PC-3 (cell line): Measurements from ENCODE around the gene SERPINA12. TPM values are rescaled to one million over a fixed set of nuclear protein-coding genes. Genes with fewer than 3 reads are reported as not detected.

Source experiments
- ATAC-seq: fragments of 200-7000 bp; cut with Tn5 transposase; 2 replicates; pipeline ENCODE4 v1.9.1; 2020; ENCODE audit warnings: mild to moderate bottlenecking, moderate library complexity
- BruUV-seq: library from RNA; stranded (reverse); fragments of 400-500 nt; replicated peaks from 2 replicates; lab custom pipeline; 2021; lab: Mats Ljungman, UMichigan
- CTCF ChIA-PET: fragments of 300-600 bp; sonication (Branson Sonifier 250); formaldehyde crosslinking; loops from one replicate; lab custom pipeline; 2022; ENCODE audit warnings: antibody characterized with exemption; lab: Charles Lee
- POLR2A ChIA-PET: fragments of 300-600 bp; sonication (Branson Sonifier 250); formaldehyde crosslinking; loops from one replicate; lab custom pipeline; 2022; ENCODE audit warnings: antibody characterized with exemption; ENCODE audit not compliant: unreplicated experiment; lab: Charles Lee
- DNase-seq: peaks from one replicate; pipeline ENCODE4 v3.0.0-alpha.2; 2015
- H2AFZ ChIP-seq: fragments of 300-600 bp; sonication (generic); 2 replicates; pipeline ENCODE4 v1.6.0; 2016; ENCODE audit warnings: antibody characterized with exemption, low read length
- H3F3A ChIP-seq: fragments of 300-600 bp; sonication (generic); one replicate; pipeline ENCODE4 v1.6.0; 2017; ENCODE audit warnings: antibody characterized with exemption, low read length, control low read depth, mild to moderate bottlenecking; ENCODE audit not compliant: unreplicated experiment
- H3K27ac ChIP-seq: fragments of 300-600 bp; sonication (generic); 2 replicates; pipeline ENCODE4 v1.5.1; 2016; ENCODE audit warnings: mild to moderate bottlenecking, low read length
- H3K27me3 ChIP-seq: fragments of 300-600 bp; sonication (generic); 2 replicates; pipeline ENCODE4 v1.6.1; 2016; ENCODE audit warnings: low read length, mixed read lengths
- H3K36me3 ChIP-seq: fragments of 300-600 bp; sonication (generic); 2 replicates; pipeline ENCODE4 v1.6.1; 2016; ENCODE audit warnings: low read depth, mixed run types, low read length, mixed read lengths
- H3K4me1 ChIP-seq: fragments of 300-600 bp; sonication (generic); 2 replicates; pipeline ENCODE4 v1.5.1; 2016; ENCODE audit warnings: low read length; ENCODE audit not compliant: insufficient read depth
- H3K4me2 ChIP-seq: fragments of 300-600 bp; sonication (generic); 2 replicates; pipeline ENCODE4 v1.6.0; 2016; ENCODE audit warnings: low read length
- H3K4me3 ChIP-seq: fragments of 300-600 bp; sonication (generic); 2 replicates; pipeline ENCODE4 v1.5.1; 2016; ENCODE audit warnings: mild to moderate bottlenecking, low read length, mixed read lengths
- H3K79me2 ChIP-seq: fragments of 300-600 bp; sonication (generic); 2 replicates; pipeline ENCODE4 v1.6.1; 2017; ENCODE audit warnings: low read length, mixed read lengths
- H3K9ac ChIP-seq: fragments of 300-600 bp; sonication (generic); 2 replicates; pipeline ENCODE4 v1.6.0; 2016; ENCODE audit warnings: mild to moderate bottlenecking, low read length
- H3K9me2 ChIP-seq: fragments of 300-600 bp; sonication (generic); replicated peaks from 2 replicates; pipeline ENCODE4 v1.6.1; 2016; ENCODE audit warnings: mixed run types, low read length, mixed read lengths
- H3K9me3 ChIP-seq: fragments of 300-600 bp; sonication (generic); 2 replicates; pipeline ENCODE4 v1.6.1; 2016; ENCODE audit warnings: low read length, mixed read lengths
- H4K20me1 ChIP-seq: fragments of 300-600 bp; sonication (generic); 2 replicates; pipeline ENCODE4 v1.6.1; 2016; ENCODE audit warnings: low read length, mixed read lengths
- EZH2 ChIP-seq: fragments of 300-600 bp; sonication (generic); IDR thresholded peaks from one replicate; pipeline ENCODE4 v1.6.1; 2017; ENCODE audit warnings: antibody characterized with exemption, mild to moderate bottlenecking, low read length; ENCODE audit not compliant: unreplicated experiment
- EZH2phosphoT487 ChIP-seq: fragments of 300-600 bp; sonication (generic); IDR thresholded peaks from 2 replicates; pipeline ENCODE4 v1.6.1; 2018; ENCODE audit warnings: mild to moderate bottlenecking, antibody characterized with exemption, low read length, borderline replicate concordance
- intact Hi-C: fragments of 100-400 bp; cut with micrococcal nuclease; formaldehyde crosslinking; loops from 2 replicates; pipeline ENCODE4 v1.9.0; 2023
- total RNA-seq: library from RNA; depleted of rRNA; stranded (reverse); fragments of >200 nt; gene quantifications from 2 replicates; pipeline ENCODE4 v1.2.3, GENCODE V29; 2014
- TF ChIP-seq, protein P1 (sequence below): fragments of 300-600 bp; sonication (generic); conservative IDR thresholded peaks from 2 replicates; pipeline ENCODE4 v1.5.1; 2017; ENCODE audit warnings: antibody characterized with exemption, low read depth, mild to moderate bottlenecking, low read length

Gene SERPINA12
- total RNA-seq, 1 experiment from 2014 or later: not detected

DNA sequence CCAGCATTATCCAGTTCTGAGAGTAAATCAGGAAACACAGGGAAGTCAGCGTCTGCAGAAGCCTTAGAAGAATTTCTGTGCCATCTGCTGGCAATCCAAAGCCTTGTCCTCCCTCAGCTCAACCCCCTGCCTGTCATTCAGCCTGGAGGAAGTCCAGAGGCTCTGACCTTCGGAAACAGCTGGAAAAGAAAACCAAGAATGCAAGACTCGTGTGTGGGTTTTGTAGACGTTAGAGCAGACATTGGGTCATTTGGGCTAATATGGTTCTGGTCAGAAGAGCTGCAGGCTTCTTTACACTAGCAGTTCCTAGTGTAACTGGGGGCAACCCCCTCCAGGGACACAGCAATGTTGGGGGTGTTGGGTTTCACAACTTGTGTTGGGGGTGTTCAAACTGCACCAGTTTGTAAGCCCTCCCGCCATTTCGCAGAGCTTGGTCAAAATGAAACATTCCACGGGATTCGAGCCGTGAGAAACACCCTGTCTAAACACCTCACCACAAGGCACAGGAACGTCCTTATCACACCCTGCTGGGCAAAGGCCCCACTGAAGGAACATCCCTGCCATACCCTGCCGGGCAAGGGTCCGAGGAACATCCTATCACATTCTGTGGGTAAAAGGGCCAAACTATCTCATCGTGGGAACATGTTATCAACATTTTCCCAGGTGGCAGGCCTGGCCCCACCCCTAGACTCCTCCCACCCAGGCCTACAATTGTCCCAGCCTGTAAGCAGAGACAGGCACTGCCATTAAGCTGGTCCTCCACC, 30.9 kb upstream of the SERPINA12 start:
- POLR2A ChIA-PET: no interaction called here
- DNase-seq: no peak
- H3F3A ChIP-seq: no peaks in the 10 kb centered on the region
- no peak overlapping the region for H3K9ac ChIP-seq
- CTCF ChIA-PET: no interaction called here
- no peaks in the 10 kb centered on the region for H3K36me3 ChIP-seq
- no peaks in the 10 kb centered on the region for H4K20me1 ChIP-seq
- ATAC-seq: no peak
- H2AFZ ChIP-seq: no peak overlapping the region
- TF ChIP-seq EZH2phosphoT487 (no peak), EZH2 (no peak)
- TF ChIP-seq, protein P1, sequence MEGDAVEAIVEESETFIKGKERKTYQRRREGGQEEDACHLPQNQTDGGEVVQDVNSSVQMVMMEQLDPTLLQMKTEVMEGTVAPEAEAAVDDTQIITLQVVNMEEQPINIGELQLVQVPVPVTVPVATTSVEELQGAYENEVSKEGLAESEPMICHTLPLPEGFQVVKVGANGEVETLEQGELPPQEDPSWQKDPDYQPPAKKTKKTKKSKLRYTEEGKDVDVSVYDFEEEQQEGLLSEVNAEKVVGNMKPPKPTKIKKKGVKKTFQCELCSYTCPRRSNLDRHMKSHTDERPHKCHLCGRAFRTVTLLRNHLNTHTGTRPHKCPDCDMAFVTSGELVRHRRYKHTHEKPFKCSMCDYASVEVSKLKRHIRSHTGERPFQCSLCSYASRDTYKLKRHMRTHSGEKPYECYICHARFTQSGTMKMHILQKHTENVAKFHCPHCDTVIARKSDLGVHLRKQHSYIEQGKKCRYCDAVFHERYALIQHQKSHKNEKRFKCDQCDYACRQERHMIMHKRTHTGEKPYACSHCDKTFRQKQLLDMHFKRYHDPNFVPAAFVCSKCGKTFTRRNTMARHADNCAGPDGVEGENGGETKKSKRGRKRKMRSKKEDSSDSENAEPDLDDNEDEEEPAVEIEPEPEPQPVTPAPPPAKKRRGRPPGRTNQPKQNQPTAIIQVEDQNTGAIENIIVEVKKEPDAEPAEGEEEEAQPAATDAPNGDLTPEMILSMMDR: no peak
- no peak overlapping the region for H3K4me3 ChIP-seq
- H3K27ac ChIP-seq: no peak overlapping the region
- no peaks in the 10 kb centered on the region for H3K27me3 ChIP-seq
- no peaks in the 10 kb centered on the region for H3K79me2 ChIP-seq
- no peaks in the 10 kb centered on the region for H3K4me1 ChIP-seq
- intact Hi-C loops: no loop called here
- H3K4me2 ChIP-seq: no peak overlapping the region
- H3K9me3 ChIP-seq: no peaks in the 10 kb centered on the region
- no TSS peak for BruUV-seq
- no peaks in the 10 kb centered on the region for H3K9me2 ChIP-seq

GRCh38 chr14:94539181-94539580, 29.9 kb upstream of the SERPINA12 start:
- H3K9me3 ChIP-seq: no peaks in the 10 kb centered on the region
- H3K36me3 ChIP-seq: no peaks in the 10 kb centered on the region
- H3F3A ChIP-seq: no peaks in the 10 kb centered on the region
- H4K20me1 ChIP-seq: no peaks in the 10 kb centered on the region
- no peaks in the 10 kb centered on the region for H3K9me2 ChIP-seq
- no peaks in the 10 kb centered on the region for H3K27me3 ChIP-seq
- ATAC-seq: no peak
- no peak for DNase-seq
- ChIA-PET POLR2A (no interaction called here), CTCF (no interaction called here)
- H3K27ac ChIP-seq: no peak overlapping the region
- H3K4me3 ChIP-seq: no peak overlapping the region
- TF ChIP-seq EZH2 (no peak), EZH2phosphoT487 (no peak)
- TF ChIP-seq, protein P1: no peak
- no peaks in the 10 kb centered on the region for H3K4me1 ChIP-seq
- BruUV-seq: no TSS peak
- intact Hi-C loops: no loop called here
- H3K79me2 ChIP-seq: no peaks in the 10 kb centered on the region
- no peak overlapping the region for H2AFZ ChIP-seq
- H3K4me2 ChIP-seq: no peak overlapping the region
- H3K9ac ChIP-seq: no peak overlapping the region

GRCh38 chr14:94538070-94538740, 28.9 kb upstream of the SERPINA12 start:
- H3K4me3 ChIP-seq: no peak overlapping the region
- BruUV-seq: no TSS peak
- intact Hi-C loops: no loop called here
- H3F3A ChIP-seq: no peaks in the 10 kb centered on the region
- H3K36me3 ChIP-seq: no peaks in the 10 kb centered on the region
- H3K4me2 ChIP-seq: no peak overlapping the region
- ATAC-seq (no peak), DNase-seq (no peak)
- POLR2A ChIA-PET: no interaction called here
- no peak overlapping the region for H3K9ac ChIP-seq
- H3K9me2 ChIP-seq: no peaks in the 10 kb centered on the region
- no peaks in the 10 kb centered on the region for H3K79me2 ChIP-seq
- H3K4me1 ChIP-seq: no peaks in the 10 kb centered on the region
- no peaks in the 10 kb centered on the region for H4K20me1 ChIP-seq
- no peak overlapping the region for H3K27ac ChIP-seq
- CTCF ChIA-PET: no interaction called here
- TF ChIP-seq EZH2phosphoT487 (no peak), EZH2 (no peak)
- TF ChIP-seq, protein P1: no peak
- H3K9me3 ChIP-seq: no peaks in the 10 kb centered on the region
- H3K27me3 ChIP-seq: no peaks in the 10 kb centered on the region
- no peak overlapping the region for H2AFZ ChIP-seq
